ENCODE results near the gene HOXA1. TPM values are rescaled to one million over a fixed set of nuclear protein-coding genes. Genes with fewer than 3 reads are reported as not detected.

Gene HOXA1
- total RNA-seq, 1 donor from 2014 or later: 1.3 TPM

DNA sequence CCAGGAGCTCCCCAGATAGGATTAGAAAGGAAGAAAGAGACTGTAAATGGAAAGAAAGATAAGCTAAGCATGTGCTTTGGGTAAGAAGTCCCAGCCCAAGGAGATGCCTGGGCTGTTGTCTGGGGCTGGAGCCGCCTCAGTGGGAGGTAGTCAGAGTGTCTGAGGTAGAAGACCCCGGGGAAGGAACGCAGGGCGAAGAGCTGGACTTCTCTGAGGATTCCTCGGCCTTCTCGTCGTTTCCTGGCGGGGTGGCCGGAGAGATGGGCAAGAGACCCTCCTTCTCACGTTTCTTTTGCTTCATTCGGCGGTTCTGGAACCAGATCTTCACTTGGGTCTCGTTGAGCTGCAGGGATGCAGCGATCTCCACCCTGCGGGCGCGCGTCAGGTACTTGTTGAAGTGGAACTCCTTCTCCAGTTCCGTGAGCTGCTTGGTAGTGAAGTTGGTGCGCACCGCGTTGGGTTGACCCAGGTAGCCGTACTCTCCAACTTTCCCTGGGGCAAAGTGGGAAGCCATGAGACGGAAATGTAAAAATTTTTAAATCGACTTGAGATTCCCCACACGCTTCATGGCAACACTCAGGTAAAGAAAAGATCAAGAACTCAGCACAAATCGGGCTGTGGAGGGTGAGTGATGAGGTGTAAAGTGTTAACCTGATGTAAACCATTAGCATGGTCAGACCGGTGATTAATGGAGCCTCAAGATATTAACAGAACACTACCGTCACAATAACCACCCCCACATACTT lies 1.3 kb downstream of the HOXA1 start:
- DNase-seq (ENCODE audit: low spot score): no peak

DNA sequence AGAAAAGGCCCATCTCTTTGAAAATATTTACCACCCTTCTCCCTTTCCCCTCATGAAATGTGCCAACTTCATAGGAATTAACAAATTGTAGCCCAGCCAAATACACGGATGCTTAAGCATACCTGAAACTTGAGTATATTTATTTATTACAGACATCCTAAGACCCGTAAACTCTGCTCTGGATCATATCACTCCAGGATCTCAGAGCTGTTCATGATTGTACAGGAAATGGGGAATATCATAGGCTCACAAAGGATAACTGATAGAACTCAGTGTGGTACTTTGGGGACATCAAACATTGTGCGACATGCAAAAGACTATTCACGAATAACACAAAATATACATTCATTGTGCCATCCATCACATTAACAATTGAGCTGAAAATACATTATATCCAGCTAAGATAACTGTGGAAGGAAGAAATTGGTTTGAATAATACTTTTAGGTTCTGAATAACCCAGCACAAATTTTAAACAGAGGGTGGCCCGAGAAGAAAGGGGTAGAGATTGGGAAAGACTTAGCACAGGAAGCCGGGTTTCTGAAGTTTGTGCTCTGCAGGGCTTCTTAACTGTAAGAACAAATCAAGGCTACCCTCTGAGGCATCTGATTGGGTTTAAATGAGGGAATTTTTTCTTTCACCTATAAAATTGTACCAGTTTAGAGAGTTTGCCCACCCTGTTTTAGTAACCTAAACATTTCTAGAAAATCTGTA lies 2.5 kb downstream of the HOXA1 start:
- DNase-seq (ENCODE audit: low spot score): no peak

DNA sequence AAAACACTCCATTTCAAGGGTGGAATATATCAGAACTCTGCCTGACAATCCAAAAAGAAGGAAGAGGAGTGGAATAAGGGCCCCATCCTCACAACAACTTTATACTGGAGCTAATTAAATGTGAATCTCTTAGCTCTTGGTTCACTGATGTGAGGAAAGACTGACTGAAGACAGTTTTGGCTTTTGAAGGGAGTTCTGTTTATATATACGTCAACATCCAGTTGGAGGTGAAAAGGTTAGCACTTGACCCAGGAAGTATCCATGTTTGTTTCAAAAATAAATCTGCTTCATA lies 3.0 kb downstream of the HOXA1 start:
- no peak for DNase-seq (ENCODE audit: low spot score)

DNA sequence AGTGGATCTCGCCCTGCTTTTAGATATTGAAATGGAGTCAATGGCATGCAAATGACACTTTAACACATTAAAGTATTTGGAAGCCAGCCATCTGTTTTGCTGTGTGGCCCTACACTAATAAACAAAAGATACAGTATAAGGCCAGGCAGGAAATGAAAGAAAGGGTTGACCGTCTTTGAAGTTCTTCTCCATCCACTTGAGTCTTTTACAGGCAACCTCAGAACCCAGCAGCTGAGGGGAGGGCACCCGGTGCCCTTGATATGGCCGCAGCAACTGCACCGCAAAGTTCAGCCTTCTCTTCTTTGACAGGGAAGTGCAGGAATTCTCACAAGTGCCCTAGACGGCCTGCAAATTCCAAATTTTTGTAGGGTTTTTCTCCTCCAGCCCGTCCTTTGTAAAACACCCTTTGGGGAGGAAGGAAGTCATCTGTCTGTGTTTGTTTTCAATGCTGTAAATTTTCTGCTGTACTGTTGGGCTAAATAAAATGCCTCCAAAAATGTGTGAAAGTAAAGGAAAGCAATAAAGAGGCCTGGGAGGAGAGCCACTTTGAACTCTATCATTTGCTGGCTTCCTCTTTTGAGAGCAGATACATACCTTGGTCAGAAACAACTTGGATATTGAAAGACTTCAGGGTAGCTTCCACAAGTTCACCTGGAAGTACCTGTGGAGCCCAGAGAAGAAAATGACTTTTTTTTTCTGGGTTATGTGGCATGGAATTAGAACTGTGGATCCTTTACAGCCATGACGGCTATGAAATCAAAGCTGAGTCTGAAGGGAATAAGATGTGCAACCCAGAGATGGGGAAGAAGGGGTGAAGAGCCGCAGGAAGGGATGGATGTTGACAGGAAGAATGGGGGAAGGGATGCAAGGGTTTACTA lies 3.6 kb downstream of the HOXA1 start:
- no peak for DNase-seq (ENCODE audit: low spot score)

DNA sequence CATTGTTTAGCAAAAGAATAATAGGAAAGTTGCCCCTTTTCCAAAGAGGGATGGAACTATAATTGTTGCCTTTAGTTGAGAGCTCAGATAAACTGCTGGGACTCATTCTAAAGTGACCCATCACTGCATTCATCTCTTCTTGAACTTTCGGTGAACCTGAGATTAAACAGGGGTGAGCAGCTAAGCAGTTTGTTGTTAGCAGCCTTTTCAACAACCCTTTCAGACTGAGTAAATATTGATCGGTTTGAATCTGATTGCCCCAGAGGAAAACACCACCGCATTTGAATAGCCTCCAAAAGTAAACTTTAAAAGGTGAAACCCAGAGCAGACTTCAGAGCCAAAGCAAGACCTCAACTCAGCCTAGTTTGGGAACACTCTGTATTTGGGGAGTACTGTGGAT lies 4.7 kb downstream of the HOXA1 start:
- DNase-seq (ENCODE audit: low spot score): no peak

DNA sequence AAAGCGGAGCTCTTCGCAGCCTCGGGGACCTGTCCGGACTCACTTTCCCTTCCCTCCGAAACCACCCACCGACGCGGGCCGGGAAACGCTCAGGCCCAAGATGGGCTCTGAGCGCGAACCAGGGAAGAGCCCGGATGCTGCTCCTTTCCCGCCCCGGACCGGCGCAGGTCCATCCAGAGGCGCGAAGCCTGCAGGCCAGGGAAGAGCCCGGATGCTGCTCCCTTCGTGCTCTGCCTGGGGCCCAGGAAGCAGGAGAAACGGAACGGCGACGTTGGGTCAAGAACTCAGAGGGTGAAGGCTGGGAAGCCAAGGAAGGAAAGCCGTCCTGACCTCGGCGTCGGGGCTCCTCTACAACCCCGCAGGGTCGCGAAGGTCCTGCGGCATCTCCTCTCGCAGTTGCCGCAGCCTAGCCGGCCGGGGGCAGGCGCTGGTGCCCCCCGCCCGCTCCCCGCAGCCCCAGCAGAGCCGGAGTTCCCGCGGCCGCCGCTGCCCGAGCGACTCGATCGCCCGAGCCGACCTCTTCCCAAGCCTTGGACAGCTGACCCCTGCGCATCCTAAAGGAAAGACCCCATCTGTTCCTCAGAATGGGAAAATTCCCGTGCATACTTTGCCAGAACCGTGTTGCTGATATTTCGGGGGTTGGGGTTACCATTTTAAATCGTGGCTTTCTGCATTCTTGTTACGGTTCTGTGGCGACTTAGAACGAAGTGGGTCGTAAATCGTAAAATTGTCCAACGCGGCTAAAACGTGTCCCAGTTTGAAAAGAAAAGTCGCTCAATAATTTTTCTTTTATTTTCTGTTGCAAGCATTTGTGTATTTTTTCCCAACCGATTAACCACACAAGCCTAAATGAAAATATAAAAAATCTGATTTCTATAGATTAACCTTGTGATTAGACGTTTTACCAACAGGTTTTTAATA lies 7.5 kb downstream of the HOXA1 start:
- no peak for DNase-seq (ENCODE audit: low spot score)

DNA sequence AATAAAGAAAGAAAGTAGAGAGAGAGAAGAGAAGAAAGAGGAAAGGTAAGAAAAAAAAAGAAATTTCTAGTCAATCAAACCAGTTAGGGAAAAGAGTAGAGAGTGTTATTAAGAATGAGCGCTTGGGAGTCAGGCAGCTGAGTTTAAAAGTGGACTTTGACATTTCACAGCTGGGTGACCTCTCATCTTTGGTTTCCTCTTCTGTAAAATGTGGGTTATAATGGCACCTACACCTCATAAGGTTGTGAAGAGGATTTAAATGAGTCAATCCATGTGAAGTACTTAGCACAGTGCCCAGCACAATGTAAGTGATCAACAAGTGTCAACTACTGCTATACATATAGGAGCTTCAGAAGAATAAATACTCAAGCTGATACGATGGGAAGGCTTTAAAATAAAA lies 12.2 kb downstream of the HOXA1 start:
- no peak for DNase-seq (ENCODE audit: low spot score)

DNA sequence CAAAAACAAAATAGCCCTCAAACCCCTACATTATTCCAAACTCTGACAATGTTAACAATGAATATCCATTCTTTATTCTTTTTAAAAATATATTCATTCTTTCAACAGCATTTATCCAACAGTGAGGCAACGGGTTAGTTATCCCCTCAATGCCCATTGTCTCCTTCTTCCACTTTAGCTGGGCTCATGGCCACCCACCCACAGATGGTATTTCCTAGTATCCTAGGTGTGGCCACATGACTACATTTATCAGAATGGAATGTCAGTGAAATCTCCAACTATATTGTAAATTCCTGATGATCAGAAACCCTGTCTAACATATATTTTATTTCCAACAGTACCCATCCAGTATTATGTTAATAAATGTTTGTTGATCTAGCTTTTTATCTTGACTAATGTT lies 13.6 kb downstream of the HOXA1 start:
- no peak for DNase-seq (ENCODE audit: low spot score)

DNA sequence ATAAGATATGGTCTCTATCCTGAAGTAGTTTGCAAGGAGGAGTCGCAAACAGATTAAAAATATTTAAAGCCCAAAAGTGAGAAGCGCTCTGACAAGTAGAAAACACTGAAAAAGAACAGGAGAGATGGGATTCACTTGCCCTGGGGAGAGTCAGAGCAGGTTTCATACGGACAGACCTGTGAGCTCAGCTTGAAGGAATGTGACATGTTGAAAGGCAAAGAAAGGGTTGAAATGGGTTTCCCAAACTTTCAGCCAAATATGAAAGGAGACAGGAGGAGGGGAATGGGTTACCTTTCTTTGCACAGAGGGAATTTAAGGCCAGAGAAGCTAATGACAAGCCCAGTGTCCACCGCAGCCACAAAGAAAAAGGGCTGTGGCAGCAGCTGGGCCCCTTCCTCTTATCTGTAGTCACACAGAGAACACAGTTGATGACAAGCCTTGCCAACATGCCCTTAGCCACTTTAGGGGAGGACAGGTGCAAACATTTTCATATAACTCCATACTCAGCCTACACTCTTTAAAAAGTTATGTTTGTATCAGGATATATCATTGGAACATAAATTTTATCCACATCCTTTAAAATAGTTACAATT lies 14.9 kb downstream of the HOXA1 start:
- no peak for DNase-seq (ENCODE audit: low spot score)

DNA sequence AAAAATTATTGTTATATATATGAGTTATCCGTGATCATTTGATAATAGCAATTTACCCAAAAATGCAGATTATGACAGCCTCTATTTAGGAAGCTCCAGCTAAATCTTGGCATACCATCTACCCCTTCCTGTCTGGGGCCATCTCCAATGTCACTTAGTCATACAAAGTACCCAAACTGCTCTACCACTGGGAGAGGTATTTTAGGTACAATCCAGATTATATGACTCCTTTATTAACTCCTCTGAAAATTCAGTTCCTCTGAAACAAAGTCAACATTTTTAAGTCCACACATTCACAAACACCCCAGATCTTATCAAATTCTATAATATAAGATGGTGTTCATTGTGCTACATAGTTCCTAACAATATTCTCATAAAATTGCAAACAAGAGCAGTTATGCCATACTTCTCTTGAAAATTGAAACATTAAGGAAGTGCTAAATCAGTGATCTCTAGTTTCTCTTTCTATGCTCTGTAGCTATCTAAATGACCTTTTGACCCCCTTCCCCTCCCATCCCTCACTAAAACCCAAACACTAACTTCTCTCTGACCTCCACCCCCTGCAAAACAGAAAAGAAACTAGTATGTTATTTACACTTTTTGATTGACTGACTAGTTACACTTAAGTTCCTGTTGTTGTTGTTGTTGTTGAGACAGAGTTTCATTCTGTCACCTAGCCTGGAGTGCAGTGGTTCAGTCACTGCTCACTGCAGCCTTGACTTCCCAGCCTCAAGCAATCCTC lies 16.4 kb downstream of the HOXA1 start:
- no peak for DNase-seq (ENCODE audit: low spot score)

DNA sequence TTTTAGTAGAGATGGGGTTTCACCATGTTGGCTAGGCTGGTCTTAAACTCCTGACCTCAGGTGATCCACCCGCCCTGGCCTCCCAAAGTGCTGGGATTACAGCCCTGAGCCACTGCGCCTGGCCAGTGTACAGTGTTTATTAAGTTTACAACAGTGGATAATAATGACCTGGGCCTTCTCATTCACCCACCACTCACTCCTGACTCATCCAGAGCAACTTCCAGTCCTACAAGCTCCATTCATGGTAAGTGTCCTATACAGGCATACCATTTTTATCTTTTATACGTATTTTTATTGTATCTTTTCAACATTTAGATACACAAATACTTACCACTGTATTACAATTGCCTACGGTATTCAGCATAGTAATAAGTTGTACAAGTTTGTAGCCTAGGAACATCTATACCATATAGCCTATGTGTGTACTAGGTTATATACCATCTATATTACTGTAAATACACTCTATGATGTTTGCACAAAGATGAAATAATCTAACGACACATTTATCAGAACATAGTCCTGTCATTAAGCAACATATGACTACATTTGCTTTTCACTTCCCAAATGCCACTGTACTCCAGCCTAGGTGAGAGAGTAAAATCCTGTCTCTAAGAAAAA lies 17.1 kb downstream of the HOXA1 start:
- DNase-seq (ENCODE audit: low spot score): no peak

DNA sequence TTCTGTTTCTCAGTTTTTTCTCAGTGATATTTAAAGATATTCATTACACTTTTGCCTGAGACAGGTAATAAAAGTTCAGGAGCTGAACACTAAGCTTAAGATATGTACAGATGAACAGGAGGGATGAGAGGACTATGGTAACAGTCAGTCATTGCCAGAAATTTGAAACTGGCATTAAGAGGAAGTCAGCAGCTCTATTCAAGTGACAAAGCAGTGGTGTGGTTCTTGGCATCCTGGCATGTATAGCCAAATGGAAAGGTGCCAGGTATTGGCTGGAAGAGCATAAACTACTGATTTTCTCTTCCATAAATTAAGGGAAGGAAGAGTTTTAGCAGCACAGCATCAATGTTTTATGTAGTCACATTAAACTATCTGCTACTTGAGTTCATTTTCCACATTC lies 22.7 kb downstream of the HOXA1 start:
- no peak for DNase-seq (ENCODE audit: low spot score)

DNA sequence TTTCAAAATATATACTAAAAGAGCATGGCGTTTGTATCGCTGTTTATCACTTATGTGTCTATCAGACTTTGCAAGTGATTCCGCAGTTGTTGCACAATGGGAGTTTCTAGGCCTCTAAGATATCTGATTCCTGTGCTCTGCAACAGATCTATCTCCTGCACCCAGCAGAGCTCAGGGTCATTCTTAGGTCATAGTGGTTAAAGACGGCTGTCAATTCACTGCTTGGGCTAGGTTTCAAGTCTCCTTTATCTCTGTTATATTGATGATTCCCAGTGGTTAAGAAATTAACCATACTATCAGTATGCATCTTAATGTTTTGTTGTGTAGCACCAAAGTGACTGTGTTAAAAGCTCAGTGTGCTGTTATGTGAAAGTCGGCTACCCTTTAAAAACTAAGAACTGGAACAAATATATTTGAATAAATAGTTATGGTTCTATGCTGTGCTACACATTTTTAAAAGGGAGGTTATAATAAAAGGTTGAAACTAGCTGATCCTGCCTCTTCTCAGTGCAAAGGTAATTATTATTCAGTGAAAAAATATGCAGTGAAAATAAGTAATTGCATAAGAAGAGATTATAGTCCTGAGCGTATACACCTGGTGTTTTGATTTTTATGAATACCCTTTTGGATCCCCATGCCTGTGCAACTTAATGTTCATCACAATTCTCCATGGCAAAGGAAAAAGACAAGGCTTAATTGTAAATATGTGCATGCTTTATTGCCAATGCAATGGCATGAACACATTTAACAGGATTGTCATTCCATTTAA lies 24.0 kb downstream of the HOXA1 start:
- no peak for DNase-seq (ENCODE audit: low spot score)

DNA sequence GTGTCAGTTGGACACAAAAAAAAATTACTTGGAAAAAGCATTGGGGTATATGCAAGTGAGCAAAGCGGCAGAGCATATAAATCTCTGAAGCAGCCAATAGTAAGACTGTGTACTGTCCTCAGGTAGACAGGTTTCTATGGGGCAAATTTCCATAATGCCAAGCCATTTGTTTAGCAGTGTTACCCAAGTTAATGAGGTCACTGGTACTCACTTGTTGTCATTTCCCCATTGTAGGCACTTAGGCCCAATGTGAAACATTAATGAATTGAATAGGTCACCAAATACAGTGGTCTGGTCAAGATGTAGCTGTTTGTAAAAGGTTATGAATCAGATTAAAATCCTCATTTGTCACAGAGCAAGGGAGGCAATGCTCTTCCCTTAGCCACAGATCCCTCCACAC lies 27.5 kb downstream of the HOXA1 start:
- DNase-seq (ENCODE audit: low spot score): no peak

DNA sequence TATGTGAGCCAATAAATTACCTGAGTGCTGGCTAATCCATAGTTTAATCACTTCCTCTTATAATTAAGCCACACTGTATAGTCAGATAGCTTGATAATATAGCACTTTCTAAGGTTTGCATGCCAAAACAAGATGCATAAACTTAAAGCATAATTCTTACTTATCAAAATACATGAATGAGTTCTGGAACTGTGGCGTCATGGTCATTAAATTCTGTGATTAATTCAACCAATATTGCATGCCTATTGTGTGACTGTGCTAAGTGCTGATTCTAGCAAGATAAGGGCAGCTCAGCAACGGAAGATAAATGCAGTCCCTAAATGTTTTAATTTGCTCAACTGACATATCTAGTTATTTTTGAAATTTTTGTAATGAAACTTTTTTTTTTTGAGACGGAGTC lies 29.7 kb downstream of the HOXA1 start:
- DNase-seq (ENCODE audit: low spot score): no peak

DNA sequence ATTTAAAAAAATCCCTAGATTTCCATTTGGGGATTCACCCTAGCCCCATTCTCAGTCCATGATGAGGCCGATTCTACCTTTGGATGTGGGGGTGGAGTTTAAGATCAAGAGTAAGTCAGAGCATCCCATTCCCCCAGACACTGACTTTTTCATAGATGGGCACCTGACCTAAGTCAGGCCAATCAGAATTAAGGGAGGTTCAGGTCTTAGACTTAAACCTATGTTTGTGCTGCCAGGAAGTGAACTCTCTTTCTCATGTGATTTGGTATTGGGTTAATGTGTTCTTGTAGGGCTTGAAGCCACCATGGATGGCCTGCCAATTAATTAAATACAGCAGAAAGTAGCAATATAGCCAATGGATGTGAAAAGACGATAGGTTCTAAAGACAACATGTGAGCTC lies 30.1 kb downstream of the HOXA1 start:
- DNase-seq (ENCODE audit: low spot score): no peak

DNA sequence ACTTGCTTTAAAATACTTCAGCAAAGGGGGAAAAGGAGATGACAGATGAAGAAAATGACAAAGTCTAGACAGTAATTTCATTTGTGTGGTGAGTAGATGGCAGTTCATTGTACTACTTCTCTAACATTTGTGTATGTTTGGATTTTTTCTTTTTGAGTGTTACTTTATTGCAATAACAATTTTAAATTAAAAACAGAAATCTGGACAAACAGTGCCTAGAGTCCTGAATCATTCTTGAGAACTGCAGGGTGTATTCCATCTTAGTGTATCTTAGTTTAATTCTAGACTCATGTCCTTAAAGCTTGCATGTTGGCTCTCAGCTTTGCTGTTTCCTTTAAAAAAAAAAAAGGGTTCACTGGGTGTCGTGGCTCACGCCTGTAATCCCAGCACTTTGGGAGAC lies 31.1 kb downstream of the HOXA1 start:
- DNase-seq (ENCODE audit: low spot score): no peak

DNA sequence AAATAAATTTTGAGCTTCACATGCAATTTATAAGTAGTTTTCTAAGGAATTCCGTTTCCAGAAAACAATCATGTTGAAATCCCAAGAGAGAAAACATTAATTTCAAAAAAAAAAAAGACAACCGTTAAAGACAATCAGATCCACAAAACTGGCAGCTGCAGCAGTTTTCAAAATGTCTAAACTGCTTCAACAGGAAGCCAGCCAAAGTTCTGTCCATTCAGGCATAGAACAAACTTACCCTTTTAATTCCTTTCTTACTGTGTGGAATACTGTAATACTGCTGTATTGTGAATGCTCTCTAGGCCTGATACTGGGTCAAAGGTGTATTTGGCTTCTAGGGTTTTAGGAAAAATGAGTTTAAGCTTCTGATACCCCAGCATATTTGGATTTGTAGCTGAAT lies 31.6 kb downstream of the HOXA1 start:
- no peak for DNase-seq (ENCODE audit: low spot score)

DNA sequence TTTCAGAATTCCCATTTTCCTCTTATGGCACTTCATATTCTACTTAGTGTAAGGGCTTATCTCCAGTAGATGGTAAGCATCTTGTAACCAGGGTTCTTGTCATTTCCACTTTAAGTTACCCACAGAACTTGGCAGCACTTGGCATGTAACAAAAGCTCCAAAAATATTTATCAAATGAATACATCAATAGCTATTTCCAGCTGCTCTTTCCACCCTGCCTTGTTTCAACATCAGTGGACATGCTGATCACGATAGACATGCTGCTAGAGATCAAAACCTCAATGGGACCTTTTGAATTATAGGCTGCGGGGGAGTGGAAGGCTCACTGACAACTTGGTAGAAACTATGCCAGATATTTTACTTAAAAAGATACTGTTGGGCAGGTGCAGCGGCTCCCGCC lies 32.9 kb downstream of the HOXA1 start:
- DNase-seq (ENCODE audit: low spot score): no peak
